Activated CD8-positive, alpha-beta T cell treated with anti-CD3 and anti-CD28 coated beads for 36 hours (primary cell): ENCODE data around the gene SUPT4H1. TPM values are rescaled to one million over a fixed set of nuclear protein-coding genes. Genes with fewer than 3 reads are reported as not detected.

Source experiments
- ATAC-seq: fragments of 200-7000 bp; cut with Tn5 transposase; one replicate; pipeline ENCODE4 v1.10.0; 2021; ENCODE audit warnings: mild to moderate bottlenecking, moderate library complexity
- CTCF ChIA-PET: fragments of 350-600 bp; sonication (Branson Sonifier 250); formaldehyde crosslinking; loops from one replicate; lab custom pipeline; 2021; ENCODE audit warnings: antibody characterized with exemption; lab: Charles Lee
- POLR2A ChIA-PET: fragments of 350-600 bp; sonication (Branson Sonifier 250); formaldehyde crosslinking; loops from one replicate; lab custom pipeline; 2021; ENCODE audit warnings: antibody characterized with exemption; lab: Charles Lee
- DNase-seq: peaks from one replicate; pipeline ENCODE4 v3.0.0-alpha.2; 2020
- H3K27ac Mint-ChIP-seq: one replicate; pipeline ENCODE4 v1.8.0; 2021; ENCODE audit warnings: mild to moderate bottlenecking, mixed read lengths
- H3K27me3 Mint-ChIP-seq: one replicate; pipeline ENCODE4 v1.8.0; 2021; ENCODE audit warnings: mixed read lengths
- H3K36me3 Mint-ChIP-seq: one replicate; pipeline ENCODE4 v1.8.0; 2021; ENCODE audit warnings: low read depth, mixed read lengths
- H3K4me1 Mint-ChIP-seq: one replicate; pipeline ENCODE4 v1.8.0; 2021; ENCODE audit warnings: low read depth, mixed read lengths
- H3K4me3 Mint-ChIP-seq: one replicate; pipeline ENCODE4 v1.8.0; 2021; ENCODE audit warnings: mild to moderate bottlenecking, moderate library complexity, mixed read lengths
- H3K9me3 Mint-ChIP-seq: one replicate; pipeline ENCODE4 v1.8.0; 2021; ENCODE audit warnings: mixed read lengths
- intact Hi-C: fragments of 100-400 bp; cut with micrococcal nuclease; formaldehyde crosslinking; loops from one replicate; pipeline ENCODE4 v1.10.0; 2022
- total RNA-seq, 2 experiments: library from RNA; stranded (reverse); gene quantifications; one replicate each; pipeline ENCODE4 v1.2.3, GENCODE V29; 2021
- TF ChIP-seq, protein P1 (sequence below): fragments of 200-600 bp; IDR thresholded peaks from one replicate; pipeline ENCODE4 v1.8.0; 2022; ENCODE audit warnings: antibody characterized with exemption, mild to moderate bottlenecking

SUPT4H1 gene
- total RNA-seq, 2 experiments from 2014 or later = 104 to 110 TPM

DNA sequence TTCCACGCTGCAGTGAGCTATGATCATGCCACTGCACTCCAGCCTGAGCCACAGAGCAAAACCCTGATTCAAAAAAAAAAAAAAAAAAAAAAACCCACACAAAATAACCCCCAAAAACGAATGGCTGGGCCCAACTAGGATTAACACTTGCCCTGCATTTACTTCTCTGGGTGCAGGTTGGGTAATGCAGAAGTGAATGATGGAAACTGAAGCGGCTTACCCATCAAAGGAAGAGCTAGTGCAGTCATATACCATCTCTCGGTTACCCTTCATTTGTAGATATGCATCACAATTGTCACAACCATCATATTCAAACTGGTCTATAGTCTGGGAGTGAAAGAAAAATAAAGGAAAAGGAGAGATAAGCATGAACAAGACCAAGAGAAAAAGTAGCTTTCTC is 819 bp downstream of the SUPT4H1 start:
- TF ChIP-seq, protein P1, sequence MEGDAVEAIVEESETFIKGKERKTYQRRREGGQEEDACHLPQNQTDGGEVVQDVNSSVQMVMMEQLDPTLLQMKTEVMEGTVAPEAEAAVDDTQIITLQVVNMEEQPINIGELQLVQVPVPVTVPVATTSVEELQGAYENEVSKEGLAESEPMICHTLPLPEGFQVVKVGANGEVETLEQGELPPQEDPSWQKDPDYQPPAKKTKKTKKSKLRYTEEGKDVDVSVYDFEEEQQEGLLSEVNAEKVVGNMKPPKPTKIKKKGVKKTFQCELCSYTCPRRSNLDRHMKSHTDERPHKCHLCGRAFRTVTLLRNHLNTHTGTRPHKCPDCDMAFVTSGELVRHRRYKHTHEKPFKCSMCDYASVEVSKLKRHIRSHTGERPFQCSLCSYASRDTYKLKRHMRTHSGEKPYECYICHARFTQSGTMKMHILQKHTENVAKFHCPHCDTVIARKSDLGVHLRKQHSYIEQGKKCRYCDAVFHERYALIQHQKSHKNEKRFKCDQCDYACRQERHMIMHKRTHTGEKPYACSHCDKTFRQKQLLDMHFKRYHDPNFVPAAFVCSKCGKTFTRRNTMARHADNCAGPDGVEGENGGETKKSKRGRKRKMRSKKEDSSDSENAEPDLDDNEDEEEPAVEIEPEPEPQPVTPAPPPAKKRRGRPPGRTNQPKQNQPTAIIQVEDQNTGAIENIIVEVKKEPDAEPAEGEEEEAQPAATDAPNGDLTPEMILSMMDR = no peak
- Mint-ChIP-seq H3K4me1 (peaks cover 53% of the 10 kb centered on the region), H3K27me3 (no peaks in the 10 kb centered on the region), H3K9me3 (no peaks in the 10 kb centered on the region), H3K27ac (peak overlapping the region; percentile 97), H3K4me3 (peak overlapping the region; percentile 97), H3K36me3 (peaks cover 60% of the 10 kb centered on the region)
- intact Hi-C loops = loop anchor here (5.0 kb wide), 1 partner anchor 34 kb away; no protein-coding TSS in a partner anchor
- ATAC-seq (no peak), DNase-seq (no peak)
- ChIA-PET POLR2A (interaction anchor here (0.9 to 12.8 kb wide), 11 partner anchors 11 to 280 kb away, joined by 3 to 496 read pairs (median 12); partner anchors contain the start of genes RNF43 and TSPOAP1), CTCF (interaction anchor here (0.6 to 7.4 kb wide), 11 partner anchors 8 to 349 kb away, joined by 3 to 94 read pairs (median 7); partner anchors contain the start of gene RNF43)

DNA sequence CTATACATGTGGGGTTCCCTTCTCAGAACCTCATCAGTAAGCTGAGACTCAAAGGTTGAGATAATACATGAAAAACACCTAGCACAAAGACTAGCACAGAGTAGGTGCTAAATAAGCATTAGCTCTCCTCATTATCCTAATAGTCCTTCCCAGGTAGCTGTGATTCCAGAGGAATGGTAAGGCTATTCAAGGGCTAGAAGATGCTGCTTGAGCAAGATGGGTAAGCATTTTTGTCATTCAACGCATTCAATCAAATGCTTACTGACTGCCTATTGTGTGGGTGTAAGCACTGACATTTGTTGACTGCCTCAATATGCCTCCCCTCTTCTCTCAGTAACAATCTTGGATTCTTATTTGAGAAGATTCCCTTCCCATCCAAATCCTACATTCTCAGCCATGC is 4.0 kb downstream of the SUPT4H1 start:
- no peak for ATAC-seq
- Mint-ChIP-seq H3K4me3 (peak overlapping the region; percentile 37), H3K4me1 (peaks cover 61% of the 10 kb centered on the region), H3K9me3 (no peaks in the 10 kb centered on the region), H3K27me3 (no peaks in the 10 kb centered on the region), H3K36me3 (peaks cover 83% of the 10 kb centered on the region), H3K27ac (peak overlapping the region; percentile 96)
- intact Hi-C loops = no loop called here
- TF ChIP-seq, protein P1 = no peak
- no peak for DNase-seq
- ChIA-PET CTCF (interaction anchor here (1.0 to 7.1 kb wide), 4 partner anchors 20 to 69 kb away, joined by 3 to 161 read pairs (median 10); partner anchors contain the start of gene RNF43), POLR2A (interaction anchor here (0.7 to 18.6 kb wide), 3 partner anchors 9 to 23 kb away, joined by 3 to 1558 read pairs (median 4); partner anchors contain the start of gene TSPOAP1)

DNA sequence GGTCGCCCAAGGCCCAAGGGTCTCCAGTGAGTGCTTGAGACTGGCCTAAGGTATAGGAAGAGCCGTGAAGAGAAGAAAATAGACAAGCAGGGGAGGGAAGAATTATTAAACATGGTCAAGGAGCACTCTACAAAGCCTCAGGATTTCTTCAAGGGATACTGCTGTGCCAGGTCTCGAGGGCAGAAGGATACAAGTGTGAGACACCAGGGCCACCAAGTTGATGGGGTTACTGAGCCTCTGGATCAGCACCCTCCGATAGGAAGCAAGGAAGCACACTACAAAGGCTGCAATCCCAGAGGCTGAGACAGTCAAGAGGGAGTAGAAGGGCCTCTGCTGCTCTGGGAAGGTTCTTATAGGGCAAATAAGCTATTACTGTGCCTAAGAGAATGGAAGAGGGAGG is 6.5 kb downstream of the SUPT4H1 start:
- CTCF ChIA-PET = interaction anchor here (0.7 to 7.9 kb wide), 16 partner anchors 9 to 141 kb away, joined by 3 to 161 read pairs (median 6); partner anchors contain the start of genes RNF43 and TSPOAP1
- Mint-ChIP-seq H3K27me3 (no peaks in the 10 kb centered on the region), H3K9me3 (no peaks in the 10 kb centered on the region), H3K27ac (peak overlapping the region; percentile 96), H3K36me3 (peaks cover 91% of the 10 kb centered on the region), H3K4me1 (peaks cover 60% of the 10 kb centered on the region), H3K4me3 (peak overlapping the region; percentile 81)
- DNase-seq (no peak), ATAC-seq (no peak)
- TF ChIP-seq, protein P1 = no peak
- POLR2A ChIA-PET = interaction anchor here (0.9 to 18.6 kb wide), 7 partner anchors 10 to 142 kb away, joined by 3 to 1558 read pairs (median 6); partner anchors contain the start of genes HSF5, SUPT4H1 and TSPOAP1
- intact Hi-C loops = loop anchor here (2.0 kb wide), 1 partner anchor 17 kb away; the partner anchor contains the start of gene TSPOAP1

DNA sequence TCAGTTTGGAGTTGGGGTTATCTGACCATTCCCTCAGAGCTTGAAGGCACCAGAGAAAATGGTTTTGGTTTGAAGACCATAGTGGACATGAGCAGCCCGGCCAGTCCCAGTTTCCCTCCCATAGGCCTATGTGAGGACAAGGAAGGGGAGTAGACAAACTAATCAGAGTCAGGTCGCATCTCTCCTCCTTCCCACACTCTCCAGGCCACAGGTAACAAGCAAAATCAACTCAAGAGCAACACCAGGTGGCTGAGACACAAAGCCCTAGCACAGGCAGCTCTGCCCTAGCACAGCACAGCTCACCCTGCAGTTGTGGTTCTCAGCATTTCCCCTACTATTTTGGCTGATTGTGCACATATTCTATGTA is 7.2 kb downstream of the SUPT4H1 start:
- Mint-ChIP-seq H3K4me1 (peaks cover 59% of the 10 kb centered on the region), H3K9me3 (no peaks in the 10 kb centered on the region), H3K27ac (peak overlapping the region; percentile 96), H3K27me3 (no peaks in the 10 kb centered on the region), H3K36me3 (peaks cover 96% of the 10 kb centered on the region), H3K4me3 (peak overlapping the region; percentile 81)
- CTCF ChIA-PET = interaction anchor here (0.7 to 7.9 kb wide), 25 partner anchors 7 to 338 kb away, joined by 3 to 161 read pairs (median 4); partner anchors contain the start of genes HSF5, RNF43, SRSF1 and SUPT4H1
- DNase-seq (peak; percentile 78), ATAC-seq (peak; percentile 61)
- TF ChIP-seq, protein P1 = peak; percentile 23
- POLR2A ChIA-PET = interaction anchor here (1.2 to 18.6 kb wide), 8 partner anchors 10 to 286 kb away, joined by 4 to 1558 read pairs (median 6); partner anchors contain the start of genes HSF5, SUPT4H1 and TSPOAP1
- intact Hi-C loops = loop anchor here (2.0 kb wide), 1 partner anchor 16 kb away; the partner anchor contains the start of gene TSPOAP1
